ENCODE data around the gene TTC8.
"Not testable (repeated sequence)": the region's sequence is repeated elsewhere in the genome, so short reads cannot be mapped to it uniquely, and the experiment has no call there.

TTC8 gene

DNA sequence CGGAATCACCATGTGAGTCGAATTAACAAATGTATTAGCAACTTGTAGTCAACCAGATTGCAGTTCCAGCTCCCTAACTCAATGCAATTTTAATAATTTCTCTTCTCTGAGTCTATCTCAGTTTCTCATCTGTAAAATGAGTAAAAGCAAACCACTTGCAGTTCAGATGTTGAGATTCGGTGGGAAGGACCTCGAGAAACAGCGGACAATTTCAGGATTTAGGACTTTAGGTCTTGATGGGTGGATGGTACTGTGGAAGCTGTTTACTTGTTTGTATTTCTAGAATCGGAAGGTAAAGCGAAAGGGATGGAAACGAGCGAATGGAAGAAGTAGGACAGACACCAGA, 510 bp upstream of the TTC8 start:
- DNase-seq (ENCODE audit: low read depth in 1 of 2, low spot score in 1 of 2): no peak

DNA sequence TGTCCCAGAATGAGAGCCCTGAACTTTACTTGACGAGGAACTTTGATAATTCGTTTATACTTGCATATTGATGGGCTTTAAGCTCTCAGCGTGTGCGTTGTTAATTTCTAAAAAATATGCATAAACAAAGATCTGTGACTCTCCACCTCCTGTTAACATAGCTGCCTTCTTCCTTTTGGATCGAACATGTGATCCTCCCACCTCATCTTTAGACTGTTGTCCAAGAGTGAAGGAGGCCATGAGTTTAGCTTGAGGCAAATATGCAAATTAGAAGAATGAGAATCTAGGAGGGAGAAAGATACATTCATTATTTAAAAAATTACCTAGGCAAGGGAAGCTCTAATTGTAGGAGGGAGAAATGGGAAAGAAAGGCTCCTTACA, 617 bp downstream of the TTC8 start:
- DNase-seq (ENCODE audit: low read depth in 1 of 2, low spot score in 1 of 2): no peak

DNA sequence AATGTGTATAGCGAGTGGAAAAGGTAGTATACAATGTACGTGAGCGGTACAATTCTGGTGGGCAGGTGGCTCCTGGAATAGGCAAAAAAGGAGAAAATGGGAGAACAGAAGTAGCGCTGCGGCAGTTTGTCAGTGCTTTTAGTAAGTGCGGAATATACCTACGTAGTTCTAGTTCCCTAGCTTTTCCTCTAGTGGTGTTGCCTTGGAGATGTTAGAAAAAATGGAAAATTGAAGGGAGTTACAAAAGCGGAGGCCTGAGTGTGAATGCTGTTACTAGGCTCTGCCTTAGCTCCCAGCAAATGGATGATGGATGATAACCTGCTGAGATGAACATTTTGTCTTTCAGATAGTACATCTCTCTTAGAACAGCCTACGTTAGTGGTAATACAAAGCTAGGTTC, 1.1 kb downstream of the TTC8 start:
- DNase-seq (ENCODE audit: low read depth in 1 of 2, low spot score in 1 of 2): no peak

DNA sequence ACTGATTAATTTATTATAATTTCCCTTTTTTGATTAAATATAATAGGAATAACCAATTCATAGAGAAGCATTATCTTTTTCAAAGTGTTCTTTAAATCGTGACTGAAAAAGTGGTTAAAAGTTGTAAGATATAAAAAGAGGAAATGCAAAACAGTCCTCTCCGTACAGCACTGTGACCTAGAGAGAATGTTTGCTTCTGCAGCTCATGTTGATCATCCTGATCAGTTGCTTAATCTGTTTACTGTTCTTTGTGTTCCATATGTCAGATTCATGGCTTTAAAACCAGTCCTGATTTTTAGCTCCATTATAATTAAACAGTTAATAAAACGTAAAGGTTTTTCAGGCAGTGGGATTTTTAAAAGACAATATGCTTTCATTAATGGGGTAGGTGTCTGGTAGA, 4.7 kb downstream of the TTC8 start:
- DNase-seq (ENCODE audit: low read depth in 1 of 2, low spot score in 1 of 2): no peak

DNA sequence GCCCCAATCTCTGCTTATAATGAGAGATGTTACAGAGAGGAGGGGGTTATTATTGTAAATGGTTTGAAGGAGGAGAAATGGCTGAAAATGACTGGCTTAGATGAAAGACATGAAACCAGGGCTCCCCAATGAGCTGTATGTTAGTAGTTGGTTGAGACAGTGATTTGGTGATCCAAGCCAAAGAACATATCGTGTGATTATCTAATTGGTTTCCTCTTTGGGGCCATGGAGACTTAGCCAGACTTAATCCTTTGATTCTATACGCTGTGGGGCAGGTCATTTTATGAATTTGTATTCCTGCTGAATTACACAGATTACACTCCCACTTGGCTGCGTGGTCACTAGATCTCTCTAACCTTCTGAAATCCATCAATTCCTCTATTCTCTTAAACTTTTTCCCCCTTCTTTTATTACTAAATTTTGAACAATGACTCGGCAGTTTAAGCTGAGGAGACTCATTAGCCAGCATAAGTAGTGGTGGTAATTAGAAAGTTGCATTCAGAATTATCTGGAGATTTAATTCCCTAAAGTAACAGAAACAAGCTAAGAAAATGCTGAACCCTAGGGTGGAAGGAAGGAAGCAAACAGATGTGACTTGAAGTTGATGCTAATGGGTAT, 5.3 kb downstream of the TTC8 start:
- DNase-seq (ENCODE audit: low read depth in 1 of 2, low spot score in 1 of 2): no peak

DNA sequence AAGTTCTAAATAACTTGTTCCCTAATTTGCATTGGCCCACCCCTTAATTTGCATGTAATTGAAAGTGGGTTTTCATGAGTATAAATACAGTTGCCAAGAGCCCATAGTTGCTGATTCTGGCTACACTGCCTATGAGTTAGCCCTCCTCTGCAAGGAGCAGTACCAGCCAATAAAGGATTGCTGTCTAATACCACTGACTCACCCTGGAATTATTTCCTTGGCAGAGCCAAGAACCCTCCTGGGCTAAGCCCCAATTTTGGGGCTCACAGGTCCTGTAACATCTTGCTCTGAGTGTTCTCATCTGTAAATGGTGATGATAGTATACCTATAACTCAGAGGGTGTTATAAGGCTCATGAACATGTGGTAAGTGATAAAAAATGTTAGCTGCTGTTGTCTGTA, 6.8 kb downstream of the TTC8 start:
- DNase-seq (ENCODE audit: low read depth in 1 of 2, low spot score in 1 of 2): no peak

DNA sequence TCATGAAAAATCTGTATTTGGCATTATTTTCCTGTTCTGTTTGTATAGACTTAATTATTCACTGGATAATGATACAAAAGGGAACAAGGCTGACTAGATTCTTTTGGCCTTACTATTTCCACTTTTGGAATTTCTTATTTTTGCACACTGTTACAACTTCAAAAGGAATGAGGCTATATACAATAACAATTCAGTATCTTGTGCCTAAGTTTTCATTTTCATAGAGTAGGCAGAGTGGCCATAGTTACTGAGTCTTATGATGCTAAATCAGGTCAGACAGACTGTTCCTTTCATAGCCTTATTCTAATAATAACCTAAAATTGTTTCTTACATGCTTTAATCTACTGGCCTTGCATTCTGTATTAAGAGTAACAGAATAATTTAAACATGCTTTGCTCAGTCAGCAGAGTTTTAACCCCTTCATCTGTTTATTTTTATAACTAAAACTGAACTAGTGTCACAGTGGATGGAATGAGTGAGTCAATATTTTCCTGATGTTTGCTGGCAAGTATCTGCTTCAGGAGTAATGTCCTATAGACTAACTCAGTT, 10.5 kb downstream of the TTC8 start:
- no peak for DNase-seq (ENCODE audit: low read depth in 1 of 2, low spot score in 1 of 2)

DNA sequence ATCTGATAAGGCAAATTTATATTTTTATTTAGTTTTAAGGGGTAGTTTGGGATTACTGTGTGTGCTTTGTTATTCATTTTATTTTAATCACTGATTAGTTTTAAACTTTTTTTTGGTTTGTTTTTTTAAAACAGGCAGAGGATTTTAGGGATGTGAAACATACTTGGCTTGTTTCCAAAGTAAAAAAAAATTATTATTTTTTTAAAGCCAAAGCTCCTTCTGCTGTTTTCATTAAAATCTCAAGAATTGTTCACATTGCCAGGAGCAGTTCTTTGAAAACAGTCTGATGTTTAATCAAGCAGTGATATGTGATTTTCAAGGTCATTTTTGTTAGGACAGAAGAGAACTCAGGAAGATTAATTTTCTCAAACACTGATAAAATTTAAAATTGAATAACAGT, 11.2 kb downstream of the TTC8 start:
- DNase-seq (ENCODE audit: low read depth in 1 of 2, low spot score in 1 of 2): no peak

DNA sequence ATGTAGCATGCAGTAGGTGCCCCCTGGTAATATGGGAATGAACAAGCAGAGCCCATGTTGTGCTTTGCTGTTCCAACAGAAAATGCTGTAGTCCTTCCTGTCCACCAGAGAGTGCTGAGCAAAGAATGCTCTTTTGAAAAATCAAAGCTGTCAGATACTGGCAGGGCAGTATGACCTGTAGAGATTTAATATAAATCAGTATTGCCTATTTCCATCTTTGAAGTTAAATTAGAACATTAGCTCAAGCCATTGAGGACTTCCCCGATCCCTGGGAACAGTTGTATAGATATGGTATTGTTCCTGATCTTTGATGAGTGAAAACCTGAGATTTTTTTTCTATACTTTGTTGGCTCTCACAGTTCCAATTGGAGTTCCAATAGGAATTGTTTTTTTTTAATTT, 13.0 kb downstream of the TTC8 start:
- DNase-seq (ENCODE audit: low read depth in 1 of 2, low spot score in 1 of 2): no peak

DNA sequence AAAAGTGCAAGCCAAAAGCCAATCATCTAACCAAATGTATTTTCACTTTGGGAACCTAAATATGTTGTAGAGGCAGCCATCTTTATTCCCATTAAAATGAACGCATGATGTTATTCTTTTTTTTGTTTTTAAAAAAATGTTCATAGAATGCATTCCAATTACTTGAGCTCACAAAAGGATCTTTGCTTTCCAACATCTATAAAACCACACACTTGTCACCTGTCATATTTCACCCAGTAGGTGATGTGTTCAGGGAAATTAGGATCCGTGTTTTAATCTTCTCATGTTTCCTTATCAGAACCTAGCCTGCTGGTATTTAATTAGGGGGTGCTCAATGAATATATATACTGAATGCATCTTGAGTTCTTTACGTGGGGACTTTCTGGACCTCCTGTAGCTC, 13.6 kb downstream of the TTC8 start:
- no peak for DNase-seq (ENCODE audit: low read depth in 1 of 2, low spot score in 1 of 2)

DNA sequence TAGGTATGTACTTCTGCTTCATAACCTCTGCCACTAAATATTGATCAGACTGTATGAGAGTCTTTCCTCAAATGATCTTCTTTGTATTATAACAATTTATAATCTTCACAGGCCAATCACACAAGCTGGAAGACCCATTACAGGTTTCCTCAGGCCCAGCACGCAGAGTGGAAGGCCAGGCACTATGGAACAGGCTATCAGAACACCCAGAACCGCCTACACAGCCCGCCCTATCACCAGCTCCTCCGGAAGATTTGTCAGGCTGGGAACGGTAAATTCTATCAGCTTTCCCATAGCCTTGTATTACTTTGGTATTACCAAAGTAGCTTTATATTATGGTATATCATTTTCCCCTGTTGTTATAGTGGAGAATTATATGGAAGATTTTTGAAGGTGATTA, 16.5 kb downstream of the TTC8 start:
- no peak for DNase-seq (ENCODE audit: low read depth in 1 of 2, low spot score in 1 of 2)

DNA sequence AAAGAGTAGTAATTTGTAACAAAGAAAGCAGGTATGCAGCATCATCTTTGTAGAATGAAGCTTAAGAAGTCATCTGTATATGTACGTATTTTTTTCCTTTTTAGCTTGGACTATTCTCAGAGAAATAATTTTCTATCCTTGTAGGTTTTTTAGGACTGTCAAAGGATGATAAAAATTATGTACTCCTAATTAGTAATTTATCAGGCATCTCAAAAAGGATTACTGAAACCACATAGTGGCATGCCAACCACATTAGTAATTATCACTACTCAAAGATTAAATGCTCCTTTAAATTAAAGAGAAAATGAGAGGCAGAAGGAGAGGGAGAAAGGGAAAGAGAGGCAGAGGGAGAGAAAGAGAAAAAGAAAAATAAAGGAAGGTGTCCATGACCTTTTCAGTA, 17.3 kb downstream of the TTC8 start:
- DNase-seq (ENCODE audit: low read depth in 1 of 2, low spot score in 1 of 2): no peak

DNA sequence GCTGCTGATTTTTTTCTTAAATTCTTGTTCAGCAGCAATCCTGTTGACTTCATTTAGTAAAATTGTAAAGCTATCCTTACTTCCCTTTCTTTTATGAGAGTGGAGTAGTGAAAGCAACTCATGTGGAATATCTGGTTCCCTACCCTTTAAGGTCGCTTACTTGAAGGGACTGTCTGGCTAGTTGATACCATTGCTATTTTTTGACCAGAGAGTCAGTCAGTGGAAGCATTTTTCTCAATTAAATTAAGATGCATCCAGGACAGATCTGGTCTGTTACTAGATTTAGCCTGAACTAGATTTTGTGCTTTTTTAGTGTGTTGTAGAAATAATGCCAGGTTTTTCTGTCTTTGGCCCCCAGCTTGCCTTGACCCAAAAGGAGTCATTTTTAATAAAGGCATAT, 18.0 kb downstream of the TTC8 start:
- DNase-seq (ENCODE audit: low read depth in 1 of 2, low spot score in 1 of 2): no peak

DNA sequence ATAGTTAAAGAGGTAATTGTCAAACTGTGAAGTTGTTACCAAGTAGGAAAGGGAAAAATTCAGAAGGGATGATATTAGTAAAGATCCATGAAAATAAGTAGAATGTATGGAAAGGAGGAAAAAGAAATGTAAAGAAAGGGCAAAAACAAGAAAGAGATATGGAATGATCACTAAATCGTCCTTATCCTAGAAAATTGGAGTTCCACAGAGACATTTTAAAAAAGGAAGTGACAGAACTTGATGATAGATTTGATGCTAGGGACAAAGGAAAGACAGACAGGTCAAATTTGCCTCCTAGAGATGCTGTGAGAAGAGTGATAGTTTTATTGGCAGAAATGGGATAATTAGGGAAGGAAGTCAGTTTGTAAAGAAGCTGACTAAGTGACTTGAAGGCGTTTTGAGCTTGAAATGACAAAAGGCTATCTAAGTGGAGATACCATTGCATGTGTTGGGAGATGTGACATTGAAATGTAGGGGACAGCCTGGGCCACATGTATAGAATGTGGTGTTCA, 20.6 kb downstream of the TTC8 start:
- DNase-seq (ENCODE audit: low read depth in 1 of 2, low spot score in 1 of 2): no peak

DNA sequence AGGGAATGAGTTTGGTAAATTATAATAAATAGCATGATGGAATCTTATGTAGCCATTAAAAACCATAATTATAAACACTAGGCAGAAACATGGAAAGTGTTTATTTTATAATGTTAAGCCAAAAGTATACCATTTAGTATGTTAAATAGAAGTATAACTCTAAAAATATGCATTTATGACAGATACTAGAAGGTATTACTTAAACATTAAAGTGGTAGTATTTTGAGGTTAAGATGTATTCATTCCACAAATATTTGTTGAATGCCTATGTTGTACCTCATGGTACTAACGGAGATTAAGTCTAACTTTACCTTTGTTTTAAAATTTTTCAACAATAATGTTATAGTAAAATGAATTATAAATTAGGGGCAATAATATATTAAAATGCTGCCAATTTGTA, 24.1 kb downstream of the TTC8 start:
- DNase-seq (ENCODE audit: low read depth in 1 of 2, low spot score in 1 of 2): no peak

DNA sequence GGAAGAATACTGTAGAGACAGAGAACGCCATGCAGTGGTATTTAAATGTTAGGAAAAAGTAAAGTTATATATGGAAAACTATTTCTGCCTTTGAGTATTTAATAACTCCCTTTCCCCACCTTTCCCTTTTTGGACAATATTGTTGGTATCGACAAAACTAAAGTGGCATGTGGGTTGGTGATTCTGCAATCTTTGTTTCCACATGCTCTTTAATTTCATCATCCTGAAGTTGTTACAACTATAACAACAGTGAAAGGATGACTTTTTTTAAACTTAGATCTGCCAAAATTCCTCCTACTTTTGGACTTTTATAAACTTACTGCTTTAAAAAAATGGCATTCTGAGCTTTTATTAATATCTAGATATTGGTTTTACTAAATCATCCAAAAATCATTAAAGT, 25.3 kb downstream of the TTC8 start:
- DNase-seq (ENCODE audit: low read depth in 1 of 2, low spot score in 1 of 2): no peak

DNA sequence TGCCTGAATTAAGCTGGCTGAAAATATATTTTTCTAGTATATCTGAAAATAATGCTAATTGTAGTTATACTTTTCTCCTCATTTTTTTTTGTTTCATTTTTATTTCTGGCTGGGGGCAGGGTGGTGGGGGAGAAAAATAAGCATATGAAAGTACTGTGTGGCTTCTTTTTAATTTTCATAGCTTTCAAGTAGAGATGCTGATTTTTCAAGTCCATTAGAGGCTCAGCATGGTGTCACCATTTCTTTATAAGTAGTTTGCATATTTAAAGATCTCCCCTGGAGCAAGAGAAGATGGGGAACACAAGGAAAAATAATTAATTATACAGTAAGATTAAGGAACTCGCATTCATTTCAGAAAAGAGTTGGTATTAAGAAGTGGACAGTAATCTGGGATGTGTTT, 27.1 kb downstream of the TTC8 start:
- no peak for DNase-seq (ENCODE audit: low read depth in 1 of 2, low spot score in 1 of 2)

DNA sequence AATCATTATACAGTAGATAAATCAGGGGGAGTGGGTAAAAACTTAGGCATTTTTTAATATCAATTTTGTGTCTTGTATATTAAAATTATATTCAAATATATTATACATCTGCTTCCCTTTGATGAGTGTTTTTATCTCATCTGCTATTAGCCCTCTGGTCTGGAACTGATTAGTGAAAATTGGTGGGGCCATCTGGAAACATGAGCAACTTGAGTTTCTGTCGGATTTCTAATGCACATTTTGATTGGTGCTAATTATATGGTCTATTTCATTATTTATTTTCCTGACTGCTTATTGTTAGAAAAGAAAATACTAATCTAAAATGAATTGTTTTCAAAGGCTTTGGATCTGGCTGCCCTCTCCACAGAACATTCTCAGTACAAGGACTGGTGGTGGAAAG, 28.2 kb downstream of the TTC8 start:
- no peak for DNase-seq (ENCODE audit: low read depth in 1 of 2, low spot score in 1 of 2)

DNA sequence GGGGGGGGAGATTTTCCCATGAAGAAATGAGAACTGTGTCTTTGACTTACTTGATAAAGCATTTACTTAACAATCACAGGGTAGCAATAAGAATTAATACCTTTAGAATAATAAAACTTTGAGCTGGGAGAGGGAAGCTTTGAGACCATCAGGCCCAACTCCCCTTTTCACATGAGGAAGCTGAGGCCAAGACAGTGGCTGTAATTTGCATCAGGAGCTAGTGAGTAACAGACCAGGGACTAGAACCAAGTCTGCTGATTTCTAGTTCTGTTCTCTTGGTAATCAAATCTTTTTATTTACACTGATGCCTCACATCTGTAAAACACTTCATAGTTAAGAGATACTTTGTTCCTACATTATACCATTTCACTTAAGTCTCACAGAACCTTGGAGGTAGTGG, 28.7 kb downstream of the TTC8 start:
- no peak for DNase-seq (ENCODE audit: low read depth in 1 of 2, low spot score in 1 of 2)

DNA sequence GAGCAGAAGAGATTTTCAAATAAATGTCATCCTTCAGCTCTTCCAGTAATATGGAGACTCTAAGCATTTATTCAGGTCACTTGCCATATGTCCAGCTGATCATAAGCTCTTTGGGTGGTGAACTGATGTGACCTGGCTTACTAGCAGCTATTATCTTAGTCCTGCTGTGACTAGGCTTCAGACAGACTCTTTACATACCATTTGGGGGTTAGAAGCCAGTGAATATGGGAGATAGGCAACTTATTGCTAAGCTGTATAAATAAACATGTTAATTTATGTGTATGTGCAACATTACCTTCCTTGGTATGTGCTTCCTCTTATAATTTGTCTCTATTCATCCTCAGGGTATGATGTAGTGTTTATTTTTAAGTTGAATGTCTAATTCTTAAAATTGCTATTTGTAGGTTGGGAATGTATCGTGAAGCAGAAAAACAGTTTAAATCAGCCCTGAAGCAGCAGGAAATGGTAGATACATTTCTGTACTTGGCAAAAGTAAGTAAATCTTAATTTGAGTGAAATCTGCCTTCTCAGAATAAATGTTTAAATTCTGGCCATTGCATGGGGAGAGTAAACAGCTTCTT, 32.4 kb downstream of the TTC8 start:
- no peak for DNase-seq (ENCODE audit: low read depth in 1 of 2, low spot score in 1 of 2)

DNA sequence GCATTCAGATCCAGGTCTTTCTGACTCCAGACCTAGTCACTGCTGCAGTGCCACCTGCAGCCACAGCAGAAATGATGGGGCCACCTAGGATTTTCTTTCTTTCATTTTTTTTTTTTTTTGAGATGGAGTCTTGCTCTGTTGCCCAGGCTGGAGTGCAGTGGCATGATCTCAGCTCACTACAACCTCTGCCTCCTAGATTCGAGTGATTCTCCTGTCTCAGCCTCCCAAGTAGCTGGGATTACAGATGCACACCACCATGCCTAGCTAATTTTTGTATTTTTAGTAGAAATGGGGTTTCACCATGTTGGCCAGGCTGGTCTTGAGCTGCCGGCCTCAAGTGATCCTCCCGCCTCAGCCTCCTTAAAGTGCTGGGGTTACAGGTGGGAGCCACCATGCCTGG, 33.4 kb downstream of the TTC8 start:
- DNase-seq (ENCODE audit: low read depth in 1 of 2, low spot score in 1 of 2): not testable (repeated sequence)

DNA sequence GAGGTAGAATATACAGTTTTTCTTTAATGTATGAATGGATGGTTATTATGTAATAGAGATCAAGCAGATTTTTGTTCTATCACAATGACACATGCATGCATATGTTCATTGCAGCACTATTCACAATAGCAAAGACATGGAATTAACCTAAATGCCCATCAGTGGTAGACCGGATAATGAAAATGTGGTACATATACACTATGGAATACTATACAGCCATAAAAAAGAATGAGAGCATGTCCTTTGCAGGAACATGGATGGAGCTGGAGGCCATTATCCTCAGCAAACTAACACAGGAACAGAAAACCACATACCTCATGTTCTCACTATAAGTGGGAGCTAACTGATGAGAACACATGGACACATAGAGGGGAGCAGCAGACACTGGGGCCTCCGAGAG, 34.7 kb downstream of the TTC8 start:
- not testable (repeated sequence) for DNase-seq (ENCODE audit: low read depth in 1 of 2, low spot score in 1 of 2)

DNA sequence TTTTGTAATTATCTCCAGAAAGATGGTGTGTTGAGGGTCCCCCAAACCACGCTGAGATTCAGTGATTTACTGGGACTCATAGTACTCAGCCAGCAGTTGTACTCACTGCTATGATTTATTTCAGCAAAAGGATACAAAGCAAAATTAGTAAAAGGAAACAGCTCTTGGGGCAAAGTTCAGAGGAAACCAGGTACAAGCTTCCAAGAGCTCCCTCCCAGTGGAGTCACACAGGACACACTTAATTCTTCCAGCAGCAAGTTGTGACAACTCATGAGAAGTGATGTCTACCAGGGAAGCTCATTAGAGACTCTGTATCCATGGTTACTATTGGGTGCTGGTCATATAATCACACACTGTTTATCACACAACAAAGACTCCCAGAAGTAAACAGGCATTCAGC, 38.7 kb downstream of the TTC8 start:
- DNase-seq (ENCODE audit: low read depth in 1 of 2, low spot score in 1 of 2): no peak

All from activated T-helper 1 cell treated with anti-CD3 and anti-CD28 coated beads, Interleukin-2, amount 50 U/mL, for 16 hours (primary cell).